ENCODE data around the gene CABP7.

Gene CABP7

DNA sequence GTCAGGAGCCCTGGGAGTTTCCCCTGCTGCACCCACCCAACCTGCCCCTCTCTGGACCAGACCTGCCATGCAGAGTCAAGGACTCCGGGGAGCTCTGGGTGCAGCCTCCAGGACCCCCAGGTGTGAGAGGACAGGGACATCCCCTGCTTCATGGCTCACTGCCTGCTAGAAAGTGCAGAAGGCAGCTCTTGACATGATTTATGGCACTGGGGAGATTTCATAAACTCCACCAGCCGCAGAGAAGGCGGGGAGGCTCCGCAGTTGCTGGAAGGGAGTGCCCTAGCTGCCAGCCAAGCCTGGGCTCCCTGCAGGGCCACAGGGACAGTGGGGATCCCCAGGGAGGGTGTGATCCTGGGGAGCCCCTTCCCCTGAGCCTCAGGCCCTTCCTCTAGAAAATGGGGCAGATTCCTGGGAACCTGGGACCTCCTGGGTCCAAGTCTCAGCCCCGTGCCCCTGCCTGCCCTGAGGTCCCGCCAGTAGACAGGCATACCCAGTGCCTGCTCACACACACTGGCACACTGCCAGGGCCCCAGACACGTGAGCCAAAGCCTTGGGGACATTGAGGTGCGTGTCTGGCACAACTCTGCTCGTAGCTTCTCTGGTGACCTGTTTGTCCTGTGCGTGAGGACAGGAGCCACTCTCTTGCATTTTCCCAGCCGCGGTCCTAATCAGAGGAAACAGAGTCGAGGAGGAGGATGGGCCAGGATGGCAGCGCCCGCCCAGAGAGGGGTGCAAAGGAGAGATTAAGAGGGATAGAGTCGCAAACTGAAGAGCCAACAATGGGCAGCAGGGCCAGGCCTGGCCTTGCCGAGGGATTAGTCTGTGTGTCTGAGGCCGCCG is 13.8 kb downstream of the CABP7 start:
- Histone ChIP-seq H3K27me3 (ENCODE audit: control insufficient read depth, insufficient read depth, low read length, poor library complexity, severe bottlenecking) (no peaks in the 10 kb centered on the region), H3K4me3 (ENCODE audit: insufficient read depth, low read depth, low read length) (no peak overlapping the region), H3K4me1 (ENCODE audit: control insufficient read depth, insufficient read depth, low read length) (peaks cover 13% of the 10 kb centered on the region), H3K36me3 (ENCODE audit: control insufficient read depth, insufficient read depth, low read length) (no peaks in the 10 kb centered on the region), H3K9me3 (ENCODE audit: control insufficient read depth, low read length) (no peaks in the 10 kb centered on the region), H3K27ac (ENCODE audit: insufficient read depth, low read depth, low read length, poor library complexity, severe bottlenecking) (no peak overlapping the region)
- WGBS, 2 experiments, result 91% methylated on average over 19 of the region's 19 CpGs

GRCh38 chr22:29734406-29734805 is 14.6 kb downstream of the CABP7 start:
- H3K27ac ChIP-seq (ENCODE audit: insufficient read depth, low read depth, low read length, poor library complexity, severe bottlenecking), result no peak overlapping the region
- no peaks in the 10 kb centered on the region for H3K9me3 ChIP-seq (ENCODE audit: control insufficient read depth, low read length)
- no peaks in the 10 kb centered on the region for H3K27me3 ChIP-seq (ENCODE audit: control insufficient read depth, insufficient read depth, low read length, poor library complexity, severe bottlenecking)
- 85 to 89% methylated on average over 8 of the region's 8 CpGs for WGBS, 2 experiments
- H3K4me1 ChIP-seq (ENCODE audit: control insufficient read depth, insufficient read depth, low read length), result peaks cover 13% of the 10 kb centered on the region
- H3K4me3 ChIP-seq (ENCODE audit: insufficient read depth, low read depth, low read length), result no peak overlapping the region
- no peaks in the 10 kb centered on the region for H3K36me3 ChIP-seq (ENCODE audit: control insufficient read depth, insufficient read depth, low read length)

GRCh38 chr22:29734838-29735237 is 15.0 kb downstream of the CABP7 start:
- no peaks in the 10 kb centered on the region for H3K36me3 ChIP-seq (ENCODE audit: control insufficient read depth, insufficient read depth, low read length)
- peaks cover 13% of the 10 kb centered on the region for H3K4me1 ChIP-seq (ENCODE audit: control insufficient read depth, insufficient read depth, low read length)
- no peaks in the 10 kb centered on the region for H3K27me3 ChIP-seq (ENCODE audit: control insufficient read depth, insufficient read depth, low read length, poor library complexity, severe bottlenecking)
- H3K27ac ChIP-seq (ENCODE audit: insufficient read depth, low read depth, low read length, poor library complexity, severe bottlenecking), result no peak overlapping the region
- WGBS, 2 experiments, result 40 to 47% methylated on average over 9 of the region's 9 CpGs
- no peak overlapping the region for H3K4me3 ChIP-seq (ENCODE audit: insufficient read depth, low read depth, low read length)
- H3K9me3 ChIP-seq (ENCODE audit: control insufficient read depth, low read length), result no peaks in the 10 kb centered on the region

- H3K9me3 ChIP-seq (ENCODE audit: control insufficient read depth, low read length), result no peaks in the 10 kb centered on the region
- H3K27me3 ChIP-seq (ENCODE audit: control insufficient read depth, insufficient read depth, low read length, poor library complexity, severe bottlenecking), result no peaks in the 10 kb centered on the region
- WGBS, 2 experiments, result 54 to 56% methylated on average over 1 of the region's 1 CpG
- no peak overlapping the region for H3K27ac ChIP-seq (ENCODE audit: insufficient read depth, low read depth, low read length, poor library complexity, severe bottlenecking)
- H3K4me3 ChIP-seq (ENCODE audit: insufficient read depth, low read depth, low read length), result no peak overlapping the region
- no peaks in the 10 kb centered on the region for H3K36me3 ChIP-seq (ENCODE audit: control insufficient read depth, insufficient read depth, low read length)
- peaks cover 13% of the 10 kb centered on the region for H3K4me1 ChIP-seq (ENCODE audit: control insufficient read depth, insufficient read depth, low read length)
Measured at GRCh38 chr22:29735416-29735815, 15.6 kb downstream of the CABP7 start.

- Histone ChIP-seq H3K36me3 (ENCODE audit: control insufficient read depth, insufficient read depth, low read length) (no peaks in the 10 kb centered on the region), H3K27ac (ENCODE audit: insufficient read depth, low read depth, low read length, poor library complexity, severe bottlenecking) (no peak overlapping the region), H3K4me1 (ENCODE audit: control insufficient read depth, insufficient read depth, low read length) (peaks cover 13% of the 10 kb centered on the region), H3K4me3 (ENCODE audit: insufficient read depth, low read depth, low read length) (no peak overlapping the region), H3K27me3 (ENCODE audit: control insufficient read depth, insufficient read depth, low read length, poor library complexity, severe bottlenecking) (no peaks in the 10 kb centered on the region), H3K9me3 (ENCODE audit: control insufficient read depth, low read length) (no peaks in the 10 kb centered on the region)
- 86 to 89% methylated on average over 22 of the region's 22 CpGs for WGBS, 2 experiments
Measured at GRCh38 chr22:29737251-29738117, 17.7 kb downstream of the CABP7 start.

DNA sequence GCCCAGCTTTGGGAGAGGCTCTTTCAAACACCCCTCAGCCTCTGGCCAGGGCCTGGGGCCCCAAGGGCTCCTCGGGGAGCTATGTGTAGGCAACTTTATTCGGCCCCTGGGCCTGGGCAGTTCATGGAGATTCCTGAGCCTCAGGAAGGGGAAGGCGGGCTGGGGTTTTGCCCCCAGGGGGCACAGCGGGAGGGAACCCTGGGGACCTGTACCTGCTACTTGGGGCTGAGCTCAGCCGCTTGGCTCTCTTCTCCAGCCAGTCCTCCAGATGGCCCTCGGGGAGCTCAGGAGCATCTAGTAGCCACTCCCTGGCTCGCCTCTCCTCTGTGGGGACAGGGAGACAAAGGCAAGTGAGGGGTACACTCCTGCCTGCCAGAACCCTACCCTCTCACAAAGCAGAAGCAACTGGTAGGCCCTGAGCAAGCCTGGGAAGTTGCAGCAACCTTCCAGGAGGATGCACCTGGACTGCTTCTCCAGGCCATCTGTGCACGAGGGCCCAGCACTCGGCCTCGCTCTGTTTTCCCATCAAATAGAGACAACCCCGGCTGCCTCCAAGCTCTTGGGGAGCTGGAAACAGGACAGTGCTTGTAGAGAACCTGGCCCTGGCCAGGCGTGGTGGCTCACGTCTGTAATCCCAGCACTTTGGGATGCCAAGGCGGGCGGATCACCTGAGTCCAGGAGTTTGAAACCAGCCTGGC is 18.5 kb downstream of the CABP7 start:
- no peak overlapping the region for H3K4me3 ChIP-seq (ENCODE audit: insufficient read depth, low read depth, low read length)
- H3K4me1 ChIP-seq (ENCODE audit: control insufficient read depth, insufficient read depth, low read length), result peaks cover 13% of the 10 kb centered on the region
- H3K27ac ChIP-seq (ENCODE audit: insufficient read depth, low read depth, low read length, poor library complexity, severe bottlenecking), result no peak overlapping the region
- WGBS, 2 experiments, result 88 to 89% methylated on average over 15 of the region's 15 CpGs
- H3K9me3 ChIP-seq (ENCODE audit: control insufficient read depth, low read length), result no peaks in the 10 kb centered on the region
- no peaks in the 10 kb centered on the region for H3K36me3 ChIP-seq (ENCODE audit: control insufficient read depth, insufficient read depth, low read length)
- no peaks in the 10 kb centered on the region for H3K27me3 ChIP-seq (ENCODE audit: control insufficient read depth, insufficient read depth, low read length, poor library complexity, severe bottlenecking)

- Histone ChIP-seq H3K4me1 (ENCODE audit: control insufficient read depth, insufficient read depth, low read length) (peaks cover 11% of the 10 kb centered on the region), H3K36me3 (ENCODE audit: control insufficient read depth, insufficient read depth, low read length) (no peaks in the 10 kb centered on the region), H3K4me3 (ENCODE audit: insufficient read depth, low read depth, low read length) (no peak overlapping the region), H3K27me3 (ENCODE audit: control insufficient read depth, insufficient read depth, low read length, poor library complexity, severe bottlenecking) (no peaks in the 10 kb centered on the region), H3K9me3 (ENCODE audit: control insufficient read depth, low read length) (no peaks in the 10 kb centered on the region), H3K27ac (ENCODE audit: insufficient read depth, low read depth, low read length, poor library complexity, severe bottlenecking) (no peak overlapping the region)
- WGBS, 2 experiments, result 95% methylated on average over 17 of the region's 17 CpGs
Measured at GRCh38 chr22:29739346-29739875, 19.6 kb downstream of the CABP7 start.

DNA sequence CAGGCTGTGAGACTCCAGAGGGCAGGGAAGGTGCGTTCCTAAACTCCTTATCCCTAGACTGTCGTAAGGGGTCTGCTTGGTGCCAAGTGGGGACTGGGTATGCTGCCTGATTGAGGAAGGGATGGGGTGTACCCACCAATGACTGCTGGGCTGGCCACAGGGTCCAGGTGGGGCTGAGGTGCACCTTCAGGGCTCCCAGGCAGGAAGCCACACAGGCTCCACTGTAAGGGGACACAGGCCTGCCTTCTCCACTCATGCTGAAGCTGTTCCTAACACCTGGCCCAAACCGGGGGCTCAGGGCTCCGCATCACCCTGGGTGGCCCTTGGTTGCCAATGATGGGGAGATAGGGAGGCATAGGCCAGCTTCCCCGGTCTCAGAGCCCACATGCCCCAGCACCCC is 20.4 kb downstream of the CABP7 start:
- Histone ChIP-seq H3K4me3 (ENCODE audit: insufficient read depth, low read depth, low read length) (no peak overlapping the region), H3K36me3 (ENCODE audit: control insufficient read depth, insufficient read depth, low read length) (no peaks in the 10 kb centered on the region), H3K27me3 (ENCODE audit: control insufficient read depth, insufficient read depth, low read length, poor library complexity, severe bottlenecking) (no peaks in the 10 kb centered on the region), H3K4me1 (ENCODE audit: control insufficient read depth, insufficient read depth, low read length) (peaks cover 3% of the 10 kb centered on the region), H3K27ac (ENCODE audit: insufficient read depth, low read depth, low read length, poor library complexity, severe bottlenecking) (no peak overlapping the region), H3K9me3 (ENCODE audit: control insufficient read depth, low read length) (no peaks in the 10 kb centered on the region)
- WGBS, 2 experiments, result 95 to 96% methylated on average over 5 of the region's 5 CpGs

- H3K4me1 ChIP-seq (ENCODE audit: control insufficient read depth, insufficient read depth, low read length), result no peaks in the 10 kb centered on the region
- H3K9me3 ChIP-seq (ENCODE audit: control insufficient read depth, low read length), result no peaks in the 10 kb centered on the region
- WGBS, 2 experiments, result 92 to 95% methylated on average over 2 of the region's 2 CpGs
- no peak overlapping the region for H3K4me3 ChIP-seq (ENCODE audit: insufficient read depth, low read depth, low read length)
- H3K36me3 ChIP-seq (ENCODE audit: control insufficient read depth, insufficient read depth, low read length), result no peaks in the 10 kb centered on the region
- H3K27me3 ChIP-seq (ENCODE audit: control insufficient read depth, insufficient read depth, low read length, poor library complexity, severe bottlenecking), result no peaks in the 10 kb centered on the region
- H3K27ac ChIP-seq (ENCODE audit: insufficient read depth, low read depth, low read length, poor library complexity, severe bottlenecking), result no peak overlapping the region
Measured at GRCh38 chr22:29741926-29742325, 22.1 kb downstream of the CABP7 start.
